LNCaP clone FGC (cell line): ENCODE data around the gene TAGLN.
A peak's percentile ranks its signal among the peaks of the same experiment; 100 is the strongest.

Experiments
- DNase-seq: peaks from one replicate; pipeline ENCODE4 v3.0.0-alpha.2; 2011; ENCODE audit warnings: low read depth
- H3K4me3 ChIP-seq: 2 replicates; pipeline ENCODE4 v1.5.1; 2011; ENCODE audit warnings: mild to moderate bottlenecking, low read depth, low read length, control low read depth
- CTCF ChIP-seq: IDR thresholded peaks from 2 replicates; pipeline ENCODE4 v1.5.1; 2012; ENCODE audit warnings: mild to moderate bottlenecking; ENCODE audit not compliant: control insufficient read depth, insufficient read depth; ENCODE audit errors: extremely low read depth

The TAGLN gene

GRCh38 chr11:117230286-117230961 is 31.3 kb downstream of the TAGLN start:
- no peak for TF ChIP-seq CTCF
- DNase-seq, result no peak
- peak overlapping the region; percentile 96 for H3K4me3 ChIP-seq

- DNase-seq, result no peak
- H3K4me3 ChIP-seq, result peak overlapping the region; percentile 96
- no peak for TF ChIP-seq CTCF
Observed at GRCh38 chr11:117230999-117231841, 32.0 kb downstream of the TAGLN start.

GRCh38 chr11:117231842-117232091 is 32.6 kb downstream of the TAGLN start, which contains the start of gene PCSK7:
PCSK7 (minus strand) TSS chr11:117232073; CDS start chr11:117229844, 2,229 bp downstream.
- TF ChIP-seq CTCF, result no peak
- H3K4me3 ChIP-seq, result peak within 1 kb of the TSS; percentile 96
- no peak for DNase-seq

GRCh38 chr11:117232092-117232878 is 33.1 kb downstream of the TAGLN start, which contains the start of gene RNF214:
RNF214 (plus strand) TSS chr11:117232671; CDS start chr11:117234273, 1,602 bp downstream.
- peak within 1 kb of the TSS; percentile 96 for H3K4me3 ChIP-seq
- peak; percentile 86 for TF ChIP-seq CTCF
- no peak for DNase-seq

- no peak for DNase-seq
- H3K4me3 ChIP-seq, result peak overlapping the region; percentile 96
- TF ChIP-seq CTCF, result no peak
Observed at GRCh38 chr11:117232911-117233409, 33.8 kb downstream of the TAGLN start.

GRCh38 chr11:117238221-117238620 is 39.1 kb downstream of the TAGLN start:
- no peak for TF ChIP-seq CTCF
- no peak overlapping the region for H3K4me3 ChIP-seq
- DNase-seq, result no peak
